ENCODE results near the gene DUXA. TPM values are rescaled to one million over a fixed set of nuclear protein-coding genes. Genes with fewer than 3 reads are reported as not detected.

Gene DUXA
- total RNA-seq, 1 experiment from 2014 or later: not detected

- H3K9me3 ChIP-seq (ENCODE audit: control insufficient read depth, insufficient read depth, low read depth, low read length): no peaks in the 10 kb centered on the region
- no peak for ATAC-seq
- intact Hi-C loops (cut with micrococcal nuclease; ENCODE audit: unreplicated experiment) (no loop called here), in situ Hi-C loops (cut with HindIII; ENCODE audit: low pct_unique_long_range_greater_than_20kb, low sequenced_read_pairs) (no loop called here)
- DNase-seq (ENCODE audit: low read depth, low spot score): no peak
- ChIA-PET CTCF (no interaction called here), POLR2A (no interaction called here)
- TF ChIP-seq SIN3A (IDR thresholded peaks at IDR 0.05; ENCODE audit: borderline replicate concordance, insufficient read depth, low read depth, low read length) (no peak), TCF7L2 (IDR thresholded peaks at IDR 0.05; ENCODE audit: low read depth, low read length) (no peak), POLR2AphosphoS5 (IDR thresholded peaks at IDR 0.05; ENCODE audit: low read depth, low read length) (no peak)
- TF ChIP-seq, protein P1, sequence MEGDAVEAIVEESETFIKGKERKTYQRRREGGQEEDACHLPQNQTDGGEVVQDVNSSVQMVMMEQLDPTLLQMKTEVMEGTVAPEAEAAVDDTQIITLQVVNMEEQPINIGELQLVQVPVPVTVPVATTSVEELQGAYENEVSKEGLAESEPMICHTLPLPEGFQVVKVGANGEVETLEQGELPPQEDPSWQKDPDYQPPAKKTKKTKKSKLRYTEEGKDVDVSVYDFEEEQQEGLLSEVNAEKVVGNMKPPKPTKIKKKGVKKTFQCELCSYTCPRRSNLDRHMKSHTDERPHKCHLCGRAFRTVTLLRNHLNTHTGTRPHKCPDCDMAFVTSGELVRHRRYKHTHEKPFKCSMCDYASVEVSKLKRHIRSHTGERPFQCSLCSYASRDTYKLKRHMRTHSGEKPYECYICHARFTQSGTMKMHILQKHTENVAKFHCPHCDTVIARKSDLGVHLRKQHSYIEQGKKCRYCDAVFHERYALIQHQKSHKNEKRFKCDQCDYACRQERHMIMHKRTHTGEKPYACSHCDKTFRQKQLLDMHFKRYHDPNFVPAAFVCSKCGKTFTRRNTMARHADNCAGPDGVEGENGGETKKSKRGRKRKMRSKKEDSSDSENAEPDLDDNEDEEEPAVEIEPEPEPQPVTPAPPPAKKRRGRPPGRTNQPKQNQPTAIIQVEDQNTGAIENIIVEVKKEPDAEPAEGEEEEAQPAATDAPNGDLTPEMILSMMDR (IDR thresholded peaks at IDR 0.05): no peak
- TF ChIP-seq, protein P2, sequence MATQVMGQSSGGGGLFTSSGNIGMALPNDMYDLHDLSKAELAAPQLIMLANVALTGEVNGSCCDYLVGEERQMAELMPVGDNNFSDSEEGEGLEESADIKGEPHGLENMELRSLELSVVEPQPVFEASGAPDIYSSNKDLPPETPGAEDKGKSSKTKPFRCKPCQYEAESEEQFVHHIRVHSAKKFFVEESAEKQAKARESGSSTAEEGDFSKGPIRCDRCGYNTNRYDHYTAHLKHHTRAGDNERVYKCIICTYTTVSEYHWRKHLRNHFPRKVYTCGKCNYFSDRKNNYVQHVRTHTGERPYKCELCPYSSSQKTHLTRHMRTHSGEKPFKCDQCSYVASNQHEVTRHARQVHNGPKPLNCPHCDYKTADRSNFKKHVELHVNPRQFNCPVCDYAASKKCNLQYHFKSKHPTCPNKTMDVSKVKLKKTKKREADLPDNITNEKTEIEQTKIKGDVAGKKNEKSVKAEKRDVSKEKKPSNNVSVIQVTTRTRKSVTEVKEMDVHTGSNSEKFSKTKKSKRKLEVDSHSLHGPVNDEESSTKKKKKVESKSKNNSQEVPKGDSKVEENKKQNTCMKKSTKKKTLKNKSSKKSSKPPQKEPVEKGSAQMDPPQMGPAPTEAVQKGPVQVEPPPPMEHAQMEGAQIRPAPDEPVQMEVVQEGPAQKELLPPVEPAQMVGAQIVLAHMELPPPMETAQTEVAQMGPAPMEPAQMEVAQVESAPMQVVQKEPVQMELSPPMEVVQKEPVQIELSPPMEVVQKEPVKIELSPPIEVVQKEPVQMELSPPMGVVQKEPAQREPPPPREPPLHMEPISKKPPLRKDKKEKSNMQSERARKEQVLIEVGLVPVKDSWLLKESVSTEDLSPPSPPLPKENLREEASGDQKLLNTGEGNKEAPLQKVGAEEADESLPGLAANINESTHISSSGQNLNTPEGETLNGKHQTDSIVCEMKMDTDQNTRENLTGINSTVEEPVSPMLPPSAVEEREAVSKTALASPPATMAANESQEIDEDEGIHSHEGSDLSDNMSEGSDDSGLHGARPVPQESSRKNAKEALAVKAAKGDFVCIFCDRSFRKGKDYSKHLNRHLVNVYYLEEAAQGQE (IDR thresholded peaks at IDR 0.05; ENCODE audit: insufficient read depth in 1 of 2, low read depth in 2 of 2, low read length in 1 of 2): no peak
- H3K27ac ChIP-seq (ENCODE audit: low read length): no peak overlapping the region
- no peaks in the 10 kb centered on the region for H3K27me3 ChIP-seq (ENCODE audit: control insufficient read depth, insufficient read depth, low read length)
- BruUV-seq (replicated peaks): no TSS peak
- H3K36me3 ChIP-seq (ENCODE audit: control insufficient read depth, insufficient read depth, low read length): no peaks in the 10 kb centered on the region
- no peaks in the 10 kb centered on the region for H3K4me1 ChIP-seq (ENCODE audit: control insufficient read depth, insufficient read depth, low read length)
- H3K4me3 ChIP-seq (ENCODE audit: low read depth in 2 of 2, low read length in 2 of 2): no peak overlapping the region
Measured at GRCh38 chr19:57165846-57166245, 1.4 kb downstream of the DUXA start.

- Histone ChIP-seq H3K4me3 (ENCODE audit: low read depth in 2 of 2, low read length in 2 of 2) (no peak overlapping the region), H3K36me3 (ENCODE audit: control insufficient read depth, insufficient read depth, low read length) (no peaks in the 10 kb centered on the region), H3K27me3 (ENCODE audit: control insufficient read depth, insufficient read depth, low read length) (no peaks in the 10 kb centered on the region), H3K4me1 (ENCODE audit: control insufficient read depth, insufficient read depth, low read length) (no peaks in the 10 kb centered on the region), H3K27ac (ENCODE audit: low read length) (no peak overlapping the region), H3K9me3 (ENCODE audit: control insufficient read depth, insufficient read depth, low read depth, low read length) (no peaks in the 10 kb centered on the region)
- intact Hi-C loops (cut with micrococcal nuclease; ENCODE audit: unreplicated experiment): no loop called here
- in situ Hi-C loops (cut with HindIII; ENCODE audit: low pct_unique_long_range_greater_than_20kb, low sequenced_read_pairs): no loop called here
- no TSS peak for BruUV-seq (replicated peaks)
- ChIA-PET POLR2A (no interaction called here), CTCF (no interaction called here)
- ATAC-seq (no peak), DNase-seq (ENCODE audit: low read depth, low spot score) (no peak)
- TF ChIP-seq TCF7L2 (IDR thresholded peaks at IDR 0.05; ENCODE audit: low read depth, low read length) (no peak), SIN3A (IDR thresholded peaks at IDR 0.05; ENCODE audit: borderline replicate concordance, insufficient read depth, low read depth, low read length) (no peak), POLR2AphosphoS5 (IDR thresholded peaks at IDR 0.05; ENCODE audit: low read depth, low read length) (no peak)
- TF ChIP-seq, protein P2 (IDR thresholded peaks at IDR 0.05; ENCODE audit: insufficient read depth in 1 of 2, low read depth in 2 of 2, low read length in 1 of 2): no peak
- TF ChIP-seq, protein P1 (IDR thresholded peaks at IDR 0.05): no peak
Measured at GRCh38 chr19:57161985-57162539, 5.2 kb downstream of the DUXA start.

Data from Panc1 (cell line).